ENCODE results near the gene TP53.

DNA sequence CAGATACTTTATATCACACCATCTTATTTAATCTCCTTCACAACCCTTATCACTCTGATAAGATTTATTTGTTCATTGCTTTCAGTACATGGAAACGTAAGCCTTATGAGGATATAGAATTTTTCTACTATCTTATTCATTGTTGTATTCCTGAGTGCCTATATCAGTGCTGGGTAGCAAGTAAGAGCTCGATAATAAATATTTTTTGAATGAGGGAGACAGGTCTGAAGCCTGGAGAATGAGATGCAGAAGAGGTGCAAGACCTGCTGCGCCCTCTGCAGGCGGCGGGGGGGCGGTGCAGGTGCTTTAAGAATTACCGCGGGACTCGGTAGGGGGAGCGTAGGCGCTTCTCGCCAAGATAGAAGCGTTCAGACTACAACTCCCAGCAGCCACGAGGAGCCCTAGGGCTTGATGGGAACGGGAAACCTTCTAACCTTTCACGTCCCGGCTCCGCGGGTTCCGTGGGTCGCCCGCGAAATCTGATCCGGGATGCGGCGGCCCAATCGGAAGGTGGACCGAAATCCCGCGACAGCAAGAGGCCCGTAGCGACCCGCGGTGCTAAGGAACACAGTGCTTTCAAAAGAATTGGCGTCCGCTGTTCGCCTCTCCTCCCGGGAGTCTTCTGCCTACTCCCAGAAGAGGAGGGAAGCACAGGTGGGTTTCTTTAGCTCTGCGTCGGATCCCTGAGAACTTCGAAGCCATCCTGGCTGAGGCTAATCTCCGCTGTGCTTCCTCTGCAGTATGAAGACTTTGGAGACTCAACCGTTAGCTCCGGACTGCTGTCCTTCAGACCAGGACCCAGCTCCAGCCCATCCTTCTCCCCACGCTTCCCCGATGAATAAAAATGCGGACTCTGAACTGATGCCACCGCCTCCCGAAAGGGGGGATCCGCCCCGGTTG, 868 bp upstream of the TP53 start, which contains the start of gene WRAP53:
- TF ChIP-seq CTCF (IDR thresholded peaks at IDR 0.05; ENCODE audit: low read depth, low read length, poor library complexity, severe bottlenecking) (peak; percentile 99), EZH2phosphoT487 (IDR thresholded peaks at IDR 0.05; ENCODE audit: borderline replicate concordance, low read length) (no peak)
